GM12872 (cell line): ENCODE measurements around the gene GALNT13.

Source experiments
- CTCF ChIP-seq: IDR thresholded peaks from 3 replicates; pipeline ENCODE4 v1.5.1; 2011; ENCODE audit warnings: low read depth, mild to moderate bottlenecking, low read length, moderate library complexity; ENCODE audit not compliant: insufficient read depth

Gene GALNT13

GRCh38 chr2:154291511-154291910 lies 419.8 kb downstream of the GALNT13 start:
- TF ChIP-seq CTCF: no peak

- TF ChIP-seq CTCF: no peak
Observed at GRCh38 chr2:154291927-154292326, 420.2 kb downstream of the GALNT13 start.

- no peak for TF ChIP-seq CTCF
Observed at GRCh38 chr2:154293864-154294263, 422.1 kb downstream of the GALNT13 start.

GRCh38 chr2:154306266-154306970 lies 434.7 kb downstream of the GALNT13 start:
- TF ChIP-seq CTCF: no peak

- no peak for TF ChIP-seq CTCF
Observed at GRCh38 chr2:154307007-154307406, 435.3 kb downstream of the GALNT13 start.

GRCh38 chr2:154324601-154325000 lies 452.9 kb downstream of the GALNT13 start:
- TF ChIP-seq CTCF: no peak

GRCh38 chr2:154329510-154329909 lies 457.8 kb downstream of the GALNT13 start:
- TF ChIP-seq CTCF: no peak
